ENCODE results near the gene FAHD2A.
"Not testable (repeated sequence)": the region's sequence is repeated elsewhere in the genome, so short reads cannot be mapped to it uniquely, and the experiment has no call there.

DNA sequence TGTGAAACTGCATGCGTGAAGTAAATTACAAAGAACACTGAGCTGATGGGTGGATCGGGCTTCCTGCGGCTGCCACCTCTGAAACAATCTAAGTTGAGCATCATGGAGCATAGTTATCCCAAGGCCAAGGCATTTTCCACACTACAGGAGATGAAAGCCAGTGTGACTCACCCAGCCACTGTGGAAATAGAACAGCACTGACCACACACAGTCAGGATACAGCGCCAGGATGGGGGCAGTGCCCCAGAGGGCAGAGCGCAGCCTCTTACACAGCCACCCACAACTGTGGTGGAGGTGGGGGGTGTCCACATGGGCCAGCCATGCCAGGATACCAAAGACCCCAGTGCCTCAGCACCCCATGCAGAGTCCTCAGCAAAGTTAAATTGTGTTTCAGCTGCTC, 8.7 kb downstream of the FAHD2A start:
- not testable (repeated sequence) for TF ChIP-seq ZNF331 (CRISPR knock-in tag; IDR thresholded peaks at IDR 0.05; ENCODE audit: low read depth); EZH2phosphoT487 (IDR thresholded peaks at IDR 0.05; ENCODE audit: unreplicated experiment); EZH2 (IDR thresholded peaks at IDR 0.05; ENCODE audit: low read depth, unreplicated experiment); JUNB (IDR thresholded peaks at IDR 0.05; ENCODE audit: unreplicated experiment); POLR2AphosphoS5 (IDR thresholded peaks at IDR 0.05; ENCODE audit: low read depth); CREB1 (CRISPR knock-in tag; IDR thresholded peaks at IDR 0.05; ENCODE audit: low read depth)
- TF ChIP-seq, protein P1, sequence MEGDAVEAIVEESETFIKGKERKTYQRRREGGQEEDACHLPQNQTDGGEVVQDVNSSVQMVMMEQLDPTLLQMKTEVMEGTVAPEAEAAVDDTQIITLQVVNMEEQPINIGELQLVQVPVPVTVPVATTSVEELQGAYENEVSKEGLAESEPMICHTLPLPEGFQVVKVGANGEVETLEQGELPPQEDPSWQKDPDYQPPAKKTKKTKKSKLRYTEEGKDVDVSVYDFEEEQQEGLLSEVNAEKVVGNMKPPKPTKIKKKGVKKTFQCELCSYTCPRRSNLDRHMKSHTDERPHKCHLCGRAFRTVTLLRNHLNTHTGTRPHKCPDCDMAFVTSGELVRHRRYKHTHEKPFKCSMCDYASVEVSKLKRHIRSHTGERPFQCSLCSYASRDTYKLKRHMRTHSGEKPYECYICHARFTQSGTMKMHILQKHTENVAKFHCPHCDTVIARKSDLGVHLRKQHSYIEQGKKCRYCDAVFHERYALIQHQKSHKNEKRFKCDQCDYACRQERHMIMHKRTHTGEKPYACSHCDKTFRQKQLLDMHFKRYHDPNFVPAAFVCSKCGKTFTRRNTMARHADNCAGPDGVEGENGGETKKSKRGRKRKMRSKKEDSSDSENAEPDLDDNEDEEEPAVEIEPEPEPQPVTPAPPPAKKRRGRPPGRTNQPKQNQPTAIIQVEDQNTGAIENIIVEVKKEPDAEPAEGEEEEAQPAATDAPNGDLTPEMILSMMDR (conservative IDR thresholded peaks at IDR 0.05; ENCODE audit: low read depth in 2 of 2): not testable (repeated sequence)
- TF ChIP-seq, protein P2, sequence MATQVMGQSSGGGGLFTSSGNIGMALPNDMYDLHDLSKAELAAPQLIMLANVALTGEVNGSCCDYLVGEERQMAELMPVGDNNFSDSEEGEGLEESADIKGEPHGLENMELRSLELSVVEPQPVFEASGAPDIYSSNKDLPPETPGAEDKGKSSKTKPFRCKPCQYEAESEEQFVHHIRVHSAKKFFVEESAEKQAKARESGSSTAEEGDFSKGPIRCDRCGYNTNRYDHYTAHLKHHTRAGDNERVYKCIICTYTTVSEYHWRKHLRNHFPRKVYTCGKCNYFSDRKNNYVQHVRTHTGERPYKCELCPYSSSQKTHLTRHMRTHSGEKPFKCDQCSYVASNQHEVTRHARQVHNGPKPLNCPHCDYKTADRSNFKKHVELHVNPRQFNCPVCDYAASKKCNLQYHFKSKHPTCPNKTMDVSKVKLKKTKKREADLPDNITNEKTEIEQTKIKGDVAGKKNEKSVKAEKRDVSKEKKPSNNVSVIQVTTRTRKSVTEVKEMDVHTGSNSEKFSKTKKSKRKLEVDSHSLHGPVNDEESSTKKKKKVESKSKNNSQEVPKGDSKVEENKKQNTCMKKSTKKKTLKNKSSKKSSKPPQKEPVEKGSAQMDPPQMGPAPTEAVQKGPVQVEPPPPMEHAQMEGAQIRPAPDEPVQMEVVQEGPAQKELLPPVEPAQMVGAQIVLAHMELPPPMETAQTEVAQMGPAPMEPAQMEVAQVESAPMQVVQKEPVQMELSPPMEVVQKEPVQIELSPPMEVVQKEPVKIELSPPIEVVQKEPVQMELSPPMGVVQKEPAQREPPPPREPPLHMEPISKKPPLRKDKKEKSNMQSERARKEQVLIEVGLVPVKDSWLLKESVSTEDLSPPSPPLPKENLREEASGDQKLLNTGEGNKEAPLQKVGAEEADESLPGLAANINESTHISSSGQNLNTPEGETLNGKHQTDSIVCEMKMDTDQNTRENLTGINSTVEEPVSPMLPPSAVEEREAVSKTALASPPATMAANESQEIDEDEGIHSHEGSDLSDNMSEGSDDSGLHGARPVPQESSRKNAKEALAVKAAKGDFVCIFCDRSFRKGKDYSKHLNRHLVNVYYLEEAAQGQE (IDR thresholded peaks at IDR 0.05; ENCODE audit: unreplicated experiment): not testable (repeated sequence)
- TF ChIP-seq, protein P3, sequence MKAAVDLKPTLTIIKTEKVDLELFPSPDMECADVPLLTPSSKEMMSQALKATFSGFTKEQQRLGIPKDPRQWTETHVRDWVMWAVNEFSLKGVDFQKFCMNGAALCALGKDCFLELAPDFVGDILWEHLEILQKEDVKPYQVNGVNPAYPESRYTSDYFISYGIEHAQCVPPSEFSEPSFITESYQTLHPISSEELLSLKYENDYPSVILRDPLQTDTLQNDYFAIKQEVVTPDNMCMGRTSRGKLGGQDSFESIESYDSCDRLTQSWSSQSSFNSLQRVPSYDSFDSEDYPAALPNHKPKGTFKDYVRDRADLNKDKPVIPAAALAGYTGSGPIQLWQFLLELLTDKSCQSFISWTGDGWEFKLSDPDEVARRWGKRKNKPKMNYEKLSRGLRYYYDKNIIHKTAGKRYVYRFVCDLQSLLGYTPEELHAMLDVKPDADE (IDR thresholded peaks at IDR 0.05): not testable (repeated sequence)

Data from GM23338 (cell line).